GM13977 (cell line): ENCODE measurements around the gene CHD2.
A peak's percentile ranks its signal among the peaks of the same experiment; 100 is the strongest.

ENCODE experiments used
- DNase-seq: peaks from one replicate; pipeline ENCODE4 v3.0.0; 2012; ENCODE audit warnings: low spot score
- in situ Hi-C: fragments of 300-500 bp; cut with MboI; formaldehyde crosslinking; loops from one replicate; pipeline ENCODE4 v1.12.0; 2022; ENCODE audit warnings: low sequenced_read_pairs, low pct_unique_long_range_greater_than_20kb, mixed read lengths, inconsistent platforms; ENCODE audit not compliant: unreplicated experiment
- TF ChIP-seq, protein P1 (sequence below): IDR thresholded peaks from 2 replicates; pipeline ENCODE4 v1.5.1; 2012; ENCODE audit warnings: mild to moderate bottlenecking, control low read depth; ENCODE audit not compliant: insufficient read depth; ENCODE audit errors: extremely low read depth, missing control alignments

CHD2 gene

DNA sequence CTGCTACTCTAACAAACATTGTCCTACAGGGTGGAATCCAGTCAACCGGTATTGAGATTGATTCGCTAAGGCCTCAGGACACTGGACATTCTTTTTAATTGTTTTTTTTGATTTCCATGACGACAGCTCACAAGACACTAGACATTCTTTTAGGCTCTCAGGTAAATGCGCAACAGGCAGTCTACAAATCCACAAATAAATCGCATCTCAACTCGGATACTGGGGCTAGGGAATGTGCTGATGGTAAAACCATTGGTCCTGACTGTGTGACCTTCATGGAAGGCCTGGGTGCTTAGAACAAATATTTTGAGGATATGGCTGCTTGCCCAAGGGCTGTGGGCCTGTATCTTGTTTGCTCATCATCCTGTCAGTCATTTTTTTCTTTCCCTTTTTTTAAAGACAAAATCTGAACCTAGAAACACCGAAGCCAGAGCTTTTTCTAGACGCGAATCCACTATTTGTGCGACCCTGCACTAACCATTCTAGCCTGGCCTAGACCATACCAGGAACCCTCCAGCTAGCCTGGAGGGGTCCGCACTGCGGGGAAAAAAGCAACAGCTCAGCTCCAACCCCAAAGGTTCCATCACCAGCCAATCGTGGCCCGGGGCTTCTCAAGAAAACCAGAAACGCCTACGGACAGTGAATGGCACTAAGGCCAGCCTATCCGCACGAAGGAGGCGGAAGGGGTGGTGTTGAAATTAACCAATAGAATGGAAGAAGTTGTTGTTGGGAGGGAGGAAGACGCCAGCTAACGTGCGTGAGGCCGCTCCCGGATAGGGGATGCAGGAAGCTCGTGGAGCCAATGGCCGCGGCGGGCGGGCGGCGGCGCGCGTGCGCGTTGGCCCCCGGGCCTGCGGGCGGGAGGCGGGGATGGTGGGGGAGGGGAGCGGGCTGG is 18.1 kb upstream of the CHD2 start:
- DNase-seq, result peak; percentile 98
- TF ChIP-seq, protein P1, sequence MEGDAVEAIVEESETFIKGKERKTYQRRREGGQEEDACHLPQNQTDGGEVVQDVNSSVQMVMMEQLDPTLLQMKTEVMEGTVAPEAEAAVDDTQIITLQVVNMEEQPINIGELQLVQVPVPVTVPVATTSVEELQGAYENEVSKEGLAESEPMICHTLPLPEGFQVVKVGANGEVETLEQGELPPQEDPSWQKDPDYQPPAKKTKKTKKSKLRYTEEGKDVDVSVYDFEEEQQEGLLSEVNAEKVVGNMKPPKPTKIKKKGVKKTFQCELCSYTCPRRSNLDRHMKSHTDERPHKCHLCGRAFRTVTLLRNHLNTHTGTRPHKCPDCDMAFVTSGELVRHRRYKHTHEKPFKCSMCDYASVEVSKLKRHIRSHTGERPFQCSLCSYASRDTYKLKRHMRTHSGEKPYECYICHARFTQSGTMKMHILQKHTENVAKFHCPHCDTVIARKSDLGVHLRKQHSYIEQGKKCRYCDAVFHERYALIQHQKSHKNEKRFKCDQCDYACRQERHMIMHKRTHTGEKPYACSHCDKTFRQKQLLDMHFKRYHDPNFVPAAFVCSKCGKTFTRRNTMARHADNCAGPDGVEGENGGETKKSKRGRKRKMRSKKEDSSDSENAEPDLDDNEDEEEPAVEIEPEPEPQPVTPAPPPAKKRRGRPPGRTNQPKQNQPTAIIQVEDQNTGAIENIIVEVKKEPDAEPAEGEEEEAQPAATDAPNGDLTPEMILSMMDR, result no peak
- in situ Hi-C loops, result loop anchor here (10.0 kb wide), 1 partner anchor 67 kb away; no protein-coding TSS in a partner anchor

DNA sequence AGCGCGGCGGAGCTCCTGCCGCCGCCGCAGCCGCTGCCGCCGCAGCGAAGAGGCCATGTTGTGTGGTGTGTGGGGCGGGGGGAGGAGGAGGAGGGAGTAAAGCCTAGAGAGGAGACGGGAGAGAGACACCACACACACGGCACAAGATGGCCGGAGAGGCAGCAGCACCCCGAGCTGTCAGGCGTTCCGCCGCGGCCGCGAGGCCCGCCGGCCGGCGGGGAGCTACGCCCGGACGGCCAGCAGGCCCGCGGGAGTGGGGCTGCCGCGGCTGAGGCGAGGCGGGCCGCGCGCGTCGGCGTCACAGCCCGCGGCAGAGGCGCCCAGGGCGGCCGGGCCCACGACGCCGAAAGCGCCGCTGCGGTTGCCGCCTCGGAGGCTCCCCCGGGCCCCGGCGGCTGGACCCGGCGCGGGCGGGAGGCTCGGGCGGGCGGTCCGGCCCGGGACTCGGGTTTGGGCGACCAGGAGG is 17.4 kb upstream of the CHD2 start:
- DNase-seq, result no peak
- TF ChIP-seq, protein P1, result no peak
- in situ Hi-C loops, result loop anchor here (10.0 kb wide), 1 partner anchor 68 kb away; no protein-coding TSS in a partner anchor

DNA sequence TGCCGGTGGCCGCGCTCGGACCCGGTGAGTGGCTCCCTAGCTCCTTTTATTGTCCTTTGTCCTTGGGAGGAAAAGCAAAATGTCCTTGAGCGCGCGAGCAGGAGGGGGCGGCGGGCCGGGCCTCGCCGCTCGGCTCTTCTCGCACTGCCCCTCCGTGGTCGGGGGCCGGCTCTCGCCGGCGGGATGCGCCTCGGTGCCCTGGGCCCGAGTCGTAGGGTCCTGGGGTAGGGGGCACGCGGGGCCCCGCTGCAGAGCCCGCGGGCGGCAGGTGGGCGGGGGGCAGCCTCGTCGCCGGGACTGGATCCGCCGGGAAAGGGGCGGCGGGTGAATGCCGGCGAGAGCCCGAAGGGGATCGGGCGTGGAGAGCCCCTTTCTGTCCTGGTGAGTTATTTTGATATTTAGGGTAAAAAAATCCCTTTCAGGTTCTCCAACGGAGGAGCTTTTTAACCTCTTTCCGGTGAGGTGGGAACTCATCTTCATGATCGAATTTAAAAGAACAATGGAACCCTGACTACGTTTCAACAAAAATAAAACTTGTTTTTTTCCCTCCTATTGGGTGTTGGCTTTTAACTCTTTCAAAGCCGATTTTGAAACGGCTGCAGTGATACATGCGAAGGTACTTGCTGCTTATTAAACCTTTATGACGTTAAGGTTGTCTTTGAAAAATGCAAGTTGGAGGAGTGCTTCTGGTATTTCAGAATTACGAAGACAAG is 16.8 kb upstream of the CHD2 start:
- DNase-seq, result peak; percentile 40
- TF ChIP-seq, protein P1, result no peak
- in situ Hi-C loops, result loop anchor here (10.0 kb wide), 1 partner anchor 69 kb away; no protein-coding TSS in a partner anchor

GRCh38 chr15:92883876-92884435 is 16.2 kb upstream of the CHD2 start:
- DNase-seq, result no peak
- TF ChIP-seq, protein P1, result no peak
- in situ Hi-C loops, result loop anchor here (10.0 kb wide), 1 partner anchor 69 kb away; no protein-coding TSS in a partner anchor

GRCh38 chr15:92884436-92885223 is 15.5 kb upstream of the CHD2 start:
- DNase-seq, result no peak
- TF ChIP-seq, protein P1, result no peak
- in situ Hi-C loops, result loop anchor here (10.0 kb wide), 1 partner anchor 70 kb away; no protein-coding TSS in a partner anchor
